Heart left ventricle (tissue), 16 donors: ENCODE data around the gene CHD5. TPM values are rescaled to one million over a fixed set of nuclear protein-coding genes. Genes with fewer than 3 reads are reported as not detected.

Experiments
- ATAC-seq, 4 donors: fragments of 200-7000 bp; cut with Tn5 transposase; one replicate each; pipeline ENCODE4 v1.9.1; 2020 to 2022; ENCODE audit warnings: moderate library complexity in 4 of 4, mild to moderate bottlenecking in 3 of 4, moderate number of reproducible peaks in 1 of 4
- DNase-seq, 5 donors: peaks; one replicate each; pipeline ENCODE4 v3.0.0-alpha.2; 2020
- H3K27ac ChIP-seq, 12 donors: fragments of 200-600 bp; sonication (generic) in 4 of 12; one replicate each; pipeline versions ENCODE4 v1.5.0 to v1.8.0; 2016 to 2022; ENCODE audit warnings: mild to moderate bottlenecking in 2 of 12
- H3K27me3 ChIP-seq, 9 donors: fragments of 200-600 bp; sonication (generic) in 2 of 9; one replicate each; pipeline versions ENCODE4 v1.5.1 to v1.8.0; 2016 to 2022; ENCODE audit warnings: mild to moderate bottlenecking in 3 of 9
- H3K36me3 ChIP-seq, 9 donors: fragments of 200-600 bp; sonication (generic) in 2 of 9; one replicate each; pipeline versions ENCODE4 v1.5.0 to v1.8.0; 2018 to 2022; ENCODE audit warnings: mild to moderate bottlenecking in 2 of 9
- H3K4me1 ChIP-seq, 12 donors: fragments of 200-600 bp; sonication (generic) in 4 of 12; one replicate each; pipeline versions ENCODE4 v1.5.0 to v1.8.0; 2016 to 2022; ENCODE audit warnings: mild to moderate bottlenecking in 3 of 12
- H3K4me3 ChIP-seq, 12 donors: fragments of 200-600 bp; sonication (generic) in 4 of 12; one replicate each; pipeline versions ENCODE4 v1.5.0 to v1.8.0; 2017 to 2022; ENCODE audit warnings: mild to moderate bottlenecking in 9 of 12, moderate library complexity in 4 of 12
- H3K9me3 ChIP-seq, 12 donors: fragments of 200-600 bp; sonication (generic) in 4 of 12; one replicate each; pipeline versions ENCODE4 v1.5.0 to v1.8.0; 2016 to 2022; ENCODE audit warnings: mild to moderate bottlenecking in 1 of 12
- CTCF ChIP-seq, 12 donors: fragments of 200-600 bp; sonication (generic) in 4 of 12; IDR thresholded peaks; one replicate each; pipeline versions ENCODE4 v1.5.0 to v1.8.0; 2018 to 2022; ENCODE audit warnings: antibody characterized with exemption in 12 of 12, mild to moderate bottlenecking in 5 of 12
- POLR2A ChIP-seq, 2 donors: fragments of 450-650 bp; IDR thresholded peaks; one replicate each; pipeline ENCODE4 v1.6.1; 2017; ENCODE audit warnings: antibody characterized with exemption in 2 of 2, mild to moderate bottlenecking in 2 of 2, moderate library complexity in 2 of 2
- WGBS, 4 donors: extraction: QIAGEN DNeasy Blood & Tissue Kit in 2 of 4; methylation state at CpG; one replicate each; pipeline versions ENCODE4 v1.1.5 to v1.1.7; 2013 to 2018; 5-methylcytosine and 5-hydroxymethylcytosine counted together
- intact Hi-C, 10 donors: fragments of 100-400 bp; cut with DNase I; formaldehyde crosslinking; loops; one replicate each; pipeline versions ENCODE4 v1.11.1 to v1.14.2; 2022
- polyA plus RNA-seq, 2 donors: library from polyadenylated mRNA; stranded (reverse); fragments of 200-250 nt; gene quantifications; one replicate each; pipeline ENCODE4 v1.2.3, GENCODE V29; 2013
- total RNA-seq, 9 donors: library from RNA; depleted of rRNA in 2 of 9; stranded (reverse); fragments of >200 nt in 2 of 9; fragmentation: NEBNext Ultra II Directional in 3 of 9; extraction: Animal tissue kit (Norgen Biotek cat#: 25700) in 3 of 9; gene quantifications; one replicate each; pipeline versions ENCODE4 v1.1.0 to v1.2.4, GENCODE V29; 2016 to 2023
- donor health status: ischemic (EF 13 %, LVEDD 7.1; RV severe dilation, severe dysfunction).
- donor health status: healthy with polysubstance abuse.
- donor health status: DM: no; HTN: yes; CAD: no.
- donor health status: DM: no; HTN: no; CAD: no.
- donor health status: ischemic (EF 25% LVEDD 6.9; RV normal size, moderate dysfunction).
- donor health status: ischemic (EF 25% LVEDD 5.7; RV mildly dilated, moderate dysfunction).
- donor health status: healthy.
- donor health status: DM: yes; HTN: yes; CAD: no.
- donor health status: ischemic (EF 35%, LVEDD 5.7; RV mildly dilated, moderate dysfunction).
- donor health status: nonischemic (EF 11% LVEDD 7.7; RV severe dilation, severe dysfunction).
- donor health status: DM: yes; HTN: yes; CAD: no.
- donor health status: PGD.
- donor health status: ischemic (EF 29% LVEDD 5.4; RV normal size, mild dysfunction).
- donor health status: nonischemic (EF 23%, LVEDD 6.1; RV moderate dilation, normal function).

The CHD5 gene
- total and polyA plus RNA-seq, 11 donors, result 0.07 to 1.3 (median 0.22) TPM; not detected in 2

- H3K36me3 ChIP-seq, result no peaks in the 10 kb centered on the region
- intact Hi-C loops, result no loop called here
- no peaks in the 10 kb centered on the region for H3K4me1 ChIP-seq
- TF ChIP-seq CTCF (IDR thresholded peaks at IDR 0.05), result no peak
- no peak for TF ChIP-seq POLR2A (IDR thresholded peaks at IDR 0.05)
- ATAC-seq (no peak), DNase-seq (peak in 1 of 5 donors; percentile 33)
- no peaks in the 10 kb centered on the region for H3K9me3 ChIP-seq
- peaks cover 0 to 36% (median 0%) of the 10 kb centered on the region in 9 donors for H3K27me3 ChIP-seq
- WGBS, 4 donors, result 55 to 63% (median 60%) methylated on average over 7 to 13 of the region's 13 CpGs
- H3K27ac ChIP-seq, result no peak overlapping the region
- no peak overlapping the region for H3K4me3 ChIP-seq
Measured at GRCh38 chr1:6162773-6163172, 17.3 kb downstream of the CHD5 start.

- intact Hi-C loops, result no loop called here
Measured at GRCh38 chr1:6162341-6162740, 17.8 kb downstream of the CHD5 start.

GRCh38 chr1:6158181-6158580, 21.9 kb downstream of the CHD5 start:
- ATAC-seq (no peak), DNase-seq (no peak)
- no peak for TF ChIP-seq CTCF (IDR thresholded peaks at IDR 0.05)
- no peak for TF ChIP-seq POLR2A (IDR thresholded peaks at IDR 0.05)
- Histone ChIP-seq H3K4me3 (no peak overlapping the region), H3K9me3 (no peaks in the 10 kb centered on the region), H3K36me3 (no peaks in the 10 kb centered on the region), H3K27me3 (peaks cover 0 to 36% (median 0%) of the 10 kb centered on the region in 9 donors), H3K27ac (no peak overlapping the region), H3K4me1 (no peaks in the 10 kb centered on the region)
- WGBS, 4 donors, result 74 to 86% (median 81%) methylated on average over 8 of the region's 8 CpGs
- intact Hi-C loops, result no loop called here

More at GRCh38 chr1:6162341-6162740, 17.8 kb downstream of the CHD5 start:
- WGBS, 4 donors, result 76 to 82% (median 79%) methylated on average over 6 to 7 of the region's 7 CpGs
- H3K36me3 ChIP-seq, result no peaks in the 10 kb centered on the region
- H3K27ac ChIP-seq, result no peak overlapping the region
- H3K27me3 ChIP-seq, result peaks cover 0 to 39% (median 0%) of the 10 kb centered on the region in 9 donors
- H3K4me3 ChIP-seq, result no peak overlapping the region
- ATAC-seq (no peak), DNase-seq (peak in 1 of 5 donors; percentile 27)
- H3K4me1 ChIP-seq, result no peaks in the 10 kb centered on the region
- TF ChIP-seq POLR2A (IDR thresholded peaks at IDR 0.05) (no peak), CTCF (IDR thresholded peaks at IDR 0.05) (no peak)
- no peaks in the 10 kb centered on the region for H3K9me3 ChIP-seq

GRCh38 chr1:6157528-6158174, 22.5 kb downstream of the CHD5 start:
- H3K27me3 ChIP-seq, result peaks cover 0 to 34% (median 0%) of the 10 kb centered on the region in 9 donors
- no peaks in the 10 kb centered on the region for H3K36me3 ChIP-seq
- intact Hi-C loops, result no loop called here
- no peak overlapping the region for H3K4me3 ChIP-seq
- TF ChIP-seq CTCF (IDR thresholded peaks at IDR 0.05) (no peak), POLR2A (IDR thresholded peaks at IDR 0.05) (no peak)
- no peak overlapping the region for H3K27ac ChIP-seq
- no peak for ATAC-seq
- WGBS, 4 donors, result 64 to 71% (median 67%) methylated on average over 10 to 15 of the region's 15 CpGs
- no peaks in the 10 kb centered on the region for H3K9me3 ChIP-seq
- DNase-seq, result no peak
- H3K4me1 ChIP-seq, result no peaks in the 10 kb centered on the region
